ENCODE data around the gene EAPP. TPM values are rescaled to one million over a fixed set of nuclear protein-coding genes. Genes with fewer than 3 reads are reported as not detected.
"Not testable (repeated sequence)": the region's sequence is repeated elsewhere in the genome, so short reads cannot be mapped to it uniquely, and the experiment has no call there.

The EAPP gene
- total and polyA plus RNA-seq, 2 of the 13 experiments (the other 11 are each of a cell fraction or from before 2014, with no cell fraction given) = 68.7 to 110 TPM

- peak; percentile 62; the same call in 1 of the 2 replicates for TF ChIP-seq ZNF646 (CRISPR knock-in tag; IDR thresholded peaks at IDR 0.05)
- TF ChIP-seq NR2F6 (IDR thresholded peaks at IDR 0.05) = 0 out of 2 replicates have a peak, but pooled peaks have one; percentile 10
- 0 out of 2 replicates have a peak, but pooled peaks have one; percentile 16 for TF ChIP-seq NR2F6 (CRISPR knock-in tag; IDR thresholded peaks at IDR 0.05)
- no peak for TF ChIP-seq KDM6A (CRISPR knock-in tag; IDR thresholded peaks at IDR 0.05; ENCODE audit: low read depth)
Measured at GRCh38 chr14:34479694-34480093, 59.8 kb downstream of the EAPP start (continued).

GRCh38 chr14:34478261-34478660 lies 61.2 kb downstream of the EAPP start:
- TF ChIP-seq HNRNPK (IDR thresholded peaks at IDR 0.05; ENCODE audit: low read depth, low read length, poor library complexity, severe bottlenecking) (peak; percentile 24), ZNF292 (CRISPR knock-in tag; IDR thresholded peaks at IDR 0.05; ENCODE audit: borderline replicate concordance, low read depth) (no peak)
- no peaks in the 10 kb centered on the region for H4K20me1 ChIP-seq (ENCODE audit: insufficient read depth, low read length)
- no TSS peak for BruUV-seq (replicated peaks)
- H3K4me2 ChIP-seq (ENCODE audit: low read depth, low read length) = no peak overlapping the region
- intact Hi-C loops (cut with micrococcal nuclease; ENCODE audit: unreplicated experiment) = no loop called here
- H3K27me3 ChIP-seq (ENCODE audit: control insufficient read depth in 1 of 2, insufficient read depth in 2 of 2, low read length in 2 of 2) = no peaks in the 10 kb centered on the region
- H3K27ac ChIP-seq (ENCODE audit: extremely low read length, insufficient read depth, low read length) = no peak overlapping the region
- H3K4me1 ChIP-seq (ENCODE audit: insufficient read depth, low read length) = no peaks in the 10 kb centered on the region
- FAIRE-seq (no peak), DNase-seq (ENCODE audit: low spot score) (no peak), ATAC-seq (no peak)
- H3K9me3 ChIP-seq (ENCODE audit: low read length) = no peaks in the 10 kb centered on the region
- CTCF ChIA-PET (ENCODE audit: low intra/inter-chr PET ratio, low total read pairs) = no interaction called here
- H2AFZ ChIP-seq (ENCODE audit: low read length) = no peak overlapping the region
- WGBS (ENCODE audit: low lambda C conversion rate) = 61% methylated on average over 1 of the region's 1 CpG
- no peaks in the 10 kb centered on the region for H3K36me3 ChIP-seq (replicated peaks in 1 of 2; ENCODE audit: control insufficient read depth in 1 of 2, insufficient read depth in 2 of 2, low read length in 2 of 2)
- H3K9ac ChIP-seq (ENCODE audit: insufficient read depth, low read depth, low read length) = no peak overlapping the region
- in situ Hi-C loops (cut with HindIII; ENCODE audit: extremely low pct_ligation_motif_present, low pct_unique_long_range_greater_than_20kb) = no loop called here
- POLR2A ChIA-PET = interaction anchor here (0.6 to 0.8 kb wide), 2 partner anchors 17 to 78 kb away, joined by 3 read pairs; partner anchors contain the start of gene SPTSSA
- no peak overlapping the region for H3K4me3 ChIP-seq (replicated peaks in 1 of 3; ENCODE audit: insufficient read depth in 1 of 3, low read depth in 2 of 3, low read length in 3 of 3)
- H3K79me2 ChIP-seq (ENCODE audit: insufficient read depth, low read length) = no peaks in the 10 kb centered on the region

- FAIRE-seq; H3K4me1 ChIP-seq (ENCODE audit: insufficient read depth, low read length); H3K27ac ChIP-seq (ENCODE audit: extremely low read length, insufficient read depth, low read length); ATAC-seq; intact Hi-C loops (cut with micrococcal nuclease; ENCODE audit: unreplicated experiment); POLR2A ChIA-PET; H3K36me3 ChIP-seq (replicated peaks in 1 of 2; ENCODE audit: control insufficient read depth in 1 of 2, insufficient read depth in 2 of 2, low read length in 2 of 2); H3K27me3 ChIP-seq (ENCODE audit: control insufficient read depth in 1 of 2, insufficient read depth in 2 of 2, low read length in 2 of 2); CTCF ChIA-PET (ENCODE audit: low intra/inter-chr PET ratio, low total read pairs); H3K4me2 ChIP-seq (ENCODE audit: low read depth, low read length); H3K9me3 ChIP-seq (ENCODE audit: low read length); H3K79me2 ChIP-seq (ENCODE audit: insufficient read depth, low read length); H4K20me1 ChIP-seq (ENCODE audit: insufficient read depth, low read length); H3K9ac ChIP-seq (ENCODE audit: insufficient read depth, low read depth, low read length); DNase-seq (ENCODE audit: low spot score); BruUV-seq (replicated peaks); H2AFZ ChIP-seq (ENCODE audit: low read length); H3K4me3 ChIP-seq (replicated peaks in 1 of 3; ENCODE audit: insufficient read depth in 1 of 3, low read depth in 2 of 3, low read length in 3 of 3); in situ Hi-C loops (cut with HindIII; ENCODE audit: extremely low pct_ligation_motif_present, low pct_unique_long_range_greater_than_20kb): not testable (repeated sequence)
- WGBS (ENCODE audit: low lambda C conversion rate) = 78% methylated on average over 31 of the region's 31 CpGs
Measured at GRCh38 chr14:34476036-34476435, 63.5 kb downstream of the EAPP start.
